HG03342 (cell line): ENCODE measurements around the gene EGFLAM.
"Not testable (repeated sequence)": the region's sequence is repeated elsewhere in the genome, so short reads cannot be mapped to it uniquely, and the experiment has no call there.

Experiments
- ATAC-seq: cut with Tn5 transposase; IDR thresholded peaks from one replicate; pipeline ENCODE4 v1.9.1; 2021; ENCODE audit warnings: mild to moderate bottlenecking, moderate library complexity; ENCODE audit not compliant: unreplicated experiment

The EGFLAM gene

GRCh38 chr5:38323645-38324295 is 65.4 kb downstream of the EGFLAM start:
- ATAC-seq: no peak

DNA sequence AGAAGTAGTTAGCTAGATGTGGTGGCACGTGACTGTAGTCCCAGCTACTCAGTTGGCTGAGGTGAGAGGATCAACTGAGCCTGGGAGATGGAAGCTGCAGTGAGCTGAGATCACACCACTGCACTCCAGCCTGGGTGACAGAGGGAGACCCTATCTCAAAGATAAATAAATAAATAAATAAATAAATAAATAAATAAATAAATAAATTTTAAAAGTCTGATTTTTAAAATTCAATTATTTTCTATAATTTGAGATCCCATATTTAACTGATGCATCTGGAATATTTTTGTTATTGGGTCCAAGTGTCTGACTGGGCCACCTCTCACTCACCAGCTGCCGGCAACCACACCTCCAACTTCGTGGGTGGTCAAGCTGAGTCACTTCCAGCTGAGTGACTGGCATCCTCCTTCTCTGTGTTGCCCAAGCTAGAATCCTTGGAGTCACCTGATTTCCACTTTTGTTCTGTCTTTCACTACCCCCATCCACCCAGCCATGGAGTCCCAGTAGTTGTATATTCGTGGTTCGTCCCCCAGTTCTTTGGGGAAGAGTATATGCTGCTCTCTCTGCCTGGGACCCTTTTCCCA is 70.9 kb downstream of the EGFLAM start:
- ATAC-seq: no peak

GRCh38 chr5:38330207-38330606 is 71.8 kb downstream of the EGFLAM start:
- no peak for ATAC-seq

DNA sequence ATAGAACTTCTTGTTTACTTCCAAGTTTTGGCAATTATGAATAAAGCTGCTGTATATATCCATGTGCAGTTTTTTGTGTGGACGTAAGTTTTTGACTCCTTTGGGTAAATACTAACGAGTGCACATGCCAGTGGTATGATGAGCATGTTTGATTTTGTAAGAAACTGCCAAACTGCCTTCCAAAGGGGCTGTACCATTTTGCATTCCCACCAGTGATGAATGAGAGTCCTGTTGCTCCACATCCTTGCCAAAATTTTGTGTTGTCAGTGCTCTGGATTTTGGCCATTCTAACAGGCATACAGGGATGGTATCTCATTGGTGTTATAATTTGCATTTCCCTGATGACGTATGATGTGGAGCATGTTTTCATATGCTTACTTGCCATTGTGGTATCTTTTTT is 73.5 kb downstream of the EGFLAM start:
- no peak for ATAC-seq

GRCh38 chr5:38333181-38333580 is 74.8 kb downstream of the EGFLAM start:
- not testable (repeated sequence) for ATAC-seq

GRCh38 chr5:38338455-38338854 is 80.1 kb downstream of the EGFLAM start:
- no peak for ATAC-seq

GRCh38 chr5:38339446-38339845 is 81.1 kb downstream of the EGFLAM start:
- ATAC-seq: no peak

DNA sequence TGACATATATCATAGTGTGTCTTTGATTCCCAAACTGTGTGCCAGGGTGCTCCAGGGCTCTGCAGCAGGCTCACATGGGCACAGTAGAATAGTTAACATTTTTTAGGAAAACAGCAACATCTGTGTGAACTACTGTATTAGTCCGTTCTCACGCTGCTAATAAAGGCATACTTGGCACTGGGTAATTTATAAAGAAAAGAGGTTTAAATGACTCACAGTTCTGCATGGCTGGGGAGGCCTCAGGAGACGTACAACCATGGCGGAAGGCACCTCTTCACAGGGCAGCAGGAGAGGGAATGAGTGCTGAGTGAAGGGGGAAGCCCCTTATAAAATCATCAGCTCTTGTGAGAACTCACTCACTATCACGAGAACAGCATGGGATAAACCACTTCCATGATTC is 82.7 kb downstream of the EGFLAM start:
- ATAC-seq: no peak

- ATAC-seq: no peak
Observed at GRCh38 chr5:38341641-38342040, 83.3 kb downstream of the EGFLAM start.

- no peak for ATAC-seq
Observed at GRCh38 chr5:38342261-38342660, 83.9 kb downstream of the EGFLAM start.

DNA sequence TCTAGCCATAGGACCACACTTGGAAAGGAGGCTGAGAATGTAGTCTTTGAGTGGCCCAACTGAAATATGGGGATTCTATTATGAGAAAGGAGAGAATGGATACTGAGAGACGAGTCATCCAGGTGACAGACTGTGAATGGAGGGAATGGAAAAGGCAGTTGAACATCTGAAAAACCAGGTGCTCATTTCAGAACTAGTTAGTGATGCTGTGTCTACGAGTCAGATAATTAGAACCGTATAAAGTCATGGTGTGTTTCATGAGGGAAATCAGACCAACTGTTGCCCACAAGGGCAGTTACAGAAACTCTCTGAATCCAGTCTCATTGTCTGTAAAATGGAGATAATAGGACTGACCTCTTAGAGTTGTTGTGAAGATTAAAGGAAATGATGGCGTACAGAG is 86.5 kb downstream of the EGFLAM start:
- no peak for ATAC-seq

DNA sequence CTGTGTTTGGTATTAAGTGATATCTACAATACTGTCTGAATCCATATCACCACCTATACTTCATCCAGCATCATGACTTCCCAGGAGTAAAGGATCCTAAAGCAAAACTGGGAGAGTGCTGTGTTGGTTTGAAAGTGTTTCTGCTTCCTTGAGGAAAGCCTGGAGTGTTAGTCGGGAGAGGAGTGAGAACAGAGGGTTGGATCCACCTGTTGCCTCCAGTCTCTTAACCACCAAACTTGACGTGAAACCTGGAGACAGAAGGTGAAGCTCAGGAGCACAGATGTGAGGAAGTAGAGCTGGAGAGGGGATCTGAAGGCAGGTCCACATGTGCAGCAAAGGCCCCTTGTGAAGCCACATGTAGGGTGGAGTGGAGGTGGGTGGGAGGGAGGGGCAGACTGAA is 88.2 kb downstream of the EGFLAM start:
- no peak for ATAC-seq

GRCh38 chr5:38347040-38347763 is 88.8 kb downstream of the EGFLAM start:
- ATAC-seq: no peak

DNA sequence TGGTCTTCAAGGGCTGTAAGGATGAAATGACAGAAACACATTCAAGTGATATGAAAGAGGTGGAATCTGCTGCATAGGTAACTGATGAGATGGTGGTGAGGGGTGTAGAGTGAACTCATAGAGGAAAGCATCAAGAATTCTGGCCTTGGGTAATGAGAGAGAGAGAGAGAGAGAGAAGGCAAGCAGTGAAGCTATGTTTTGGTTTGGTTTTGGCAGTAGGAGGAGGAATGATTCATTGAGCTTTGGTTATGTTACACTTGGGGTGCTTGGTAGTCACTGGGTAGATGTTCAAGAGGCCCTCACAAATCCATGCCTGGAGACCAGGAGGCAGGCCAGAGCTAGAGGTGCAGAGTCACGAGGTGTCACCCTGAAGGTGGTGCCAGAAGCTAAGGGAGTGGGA is 89.5 kb downstream of the EGFLAM start:
- no peak for ATAC-seq

DNA sequence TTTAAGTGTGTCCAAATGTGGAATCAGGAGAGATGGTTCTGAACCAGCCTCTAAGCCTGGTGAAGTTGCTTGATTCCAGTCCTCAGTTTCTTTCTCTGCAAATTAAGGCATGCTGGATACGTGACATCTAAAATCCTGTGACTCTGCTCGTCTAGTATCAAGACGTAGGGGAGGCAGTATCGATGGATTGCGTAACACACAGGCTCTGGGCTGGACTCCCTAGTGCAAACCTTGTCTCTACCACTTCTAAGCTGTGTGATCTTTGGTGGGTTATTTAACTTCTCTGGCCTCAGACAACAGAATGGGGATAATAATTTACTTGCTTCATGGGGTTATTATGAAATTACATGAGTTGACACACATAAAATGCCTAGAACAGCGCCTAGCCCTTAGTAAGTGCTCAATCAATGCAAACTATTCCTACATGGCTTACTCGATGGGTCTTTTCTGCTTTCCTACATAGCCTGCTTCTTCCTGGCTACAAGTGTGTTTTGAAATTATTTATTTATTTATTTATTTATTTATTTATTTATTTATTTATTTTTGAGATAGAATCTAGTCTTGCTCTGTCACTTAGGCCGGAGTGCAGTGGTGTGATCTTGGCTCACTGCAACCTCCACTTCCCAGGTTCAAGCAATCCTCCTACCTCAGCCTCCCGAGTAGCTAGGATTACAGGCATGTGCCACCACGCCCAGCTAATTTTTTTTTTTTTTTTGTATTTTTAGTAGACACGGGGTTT is 102.1 kb downstream of the EGFLAM start:
- ATAC-seq: no peak

DNA sequence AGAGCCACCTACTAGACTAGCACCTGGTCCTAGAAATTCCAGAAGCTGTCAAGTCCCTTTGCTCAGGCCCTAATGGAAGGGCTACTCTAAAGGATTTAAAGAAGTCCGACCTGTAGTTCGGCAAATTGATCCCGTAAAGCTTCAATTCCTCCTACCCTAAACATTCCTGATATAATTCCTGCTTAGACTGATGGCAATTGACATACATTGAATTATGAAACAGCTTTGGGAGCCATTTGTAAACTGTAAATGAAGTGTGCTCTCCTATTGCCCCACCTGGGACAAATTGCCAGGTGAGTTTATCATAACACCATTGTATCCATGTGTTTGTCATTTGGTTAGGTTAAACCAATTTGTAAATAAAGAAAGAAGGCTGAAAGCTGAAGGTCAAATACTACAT is 104.4 kb downstream of the EGFLAM start:
- ATAC-seq: no peak

GRCh38 chr5:38364825-38365224 is 106.5 kb downstream of the EGFLAM start:
- no peak for ATAC-seq

GRCh38 chr5:38367410-38367809 is 109.1 kb downstream of the EGFLAM start:
- ATAC-seq: no peak

DNA sequence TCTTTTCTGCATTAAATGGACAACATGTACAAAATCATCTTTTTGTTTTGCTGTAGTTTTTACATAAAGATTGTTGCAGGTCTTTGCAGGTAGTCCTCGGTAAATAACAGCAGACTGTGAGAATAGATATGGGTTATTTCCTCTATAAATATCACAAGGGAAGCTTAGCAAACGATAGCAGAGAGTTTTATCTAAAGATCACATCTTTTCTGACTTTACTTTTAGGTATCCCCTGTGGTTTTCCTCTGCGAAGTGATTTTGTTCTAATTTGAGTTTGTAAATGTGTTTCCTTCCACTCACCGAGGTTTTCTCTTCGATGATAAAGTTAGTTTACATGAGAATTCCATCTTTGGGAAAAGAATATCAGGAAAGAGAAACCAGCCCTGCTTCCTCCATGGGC is 109.6 kb downstream of the EGFLAM start:
- ATAC-seq: no peak

DNA sequence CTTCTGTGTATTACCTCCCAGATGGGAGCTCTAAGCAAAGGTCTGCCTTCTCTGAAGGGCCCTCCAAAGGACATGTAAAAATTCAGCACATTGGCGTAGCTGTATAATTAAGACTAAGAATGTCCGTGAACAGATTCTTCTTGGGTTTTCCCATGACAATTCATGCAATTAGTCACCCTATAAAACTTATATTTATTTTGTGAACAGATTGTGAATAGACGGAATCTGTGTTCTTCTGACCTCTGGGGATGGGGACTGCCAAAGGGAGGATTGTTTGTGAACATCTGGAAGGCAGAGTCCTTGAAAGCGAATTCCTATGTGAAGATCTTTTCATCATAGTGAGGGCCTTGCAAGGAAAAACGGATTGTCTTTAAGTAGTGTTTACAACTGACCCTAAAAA is 111.3 kb downstream of the EGFLAM start:
- no peak for ATAC-seq

DNA sequence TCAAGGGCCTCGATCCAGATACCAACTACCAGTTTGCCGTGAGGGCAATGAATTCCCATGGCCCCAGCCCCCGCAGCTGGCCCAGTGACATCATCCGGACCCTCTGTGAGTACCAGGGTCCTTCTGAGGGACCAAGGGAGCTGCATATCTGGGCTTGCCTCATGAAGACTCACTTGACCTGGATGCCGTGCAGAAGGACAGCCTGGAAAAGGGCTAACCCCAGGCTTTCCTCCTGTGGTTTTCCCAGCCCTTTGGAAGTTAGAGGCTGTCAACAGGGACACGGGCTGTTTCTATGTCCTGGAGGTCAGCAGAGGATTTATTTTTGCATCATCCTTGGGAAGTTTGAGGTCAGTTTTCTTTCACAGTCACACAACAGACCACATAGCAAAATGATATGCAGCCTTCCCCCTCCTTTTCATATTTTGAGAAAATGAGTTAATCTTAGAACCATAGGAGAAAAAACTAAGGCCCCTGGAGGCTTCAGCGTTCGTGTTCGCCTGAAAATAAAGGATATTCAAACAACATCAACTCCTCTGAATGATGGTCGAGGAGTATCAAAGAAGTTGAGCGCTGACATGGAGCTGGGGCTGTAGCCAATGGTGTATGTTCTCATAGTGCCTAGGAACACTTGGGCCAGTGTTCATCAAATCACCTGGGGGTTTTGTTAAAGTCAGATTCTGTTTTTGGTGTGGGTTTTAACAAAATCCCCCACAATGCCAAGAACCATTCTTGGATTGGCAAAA is 112.2 kb downstream of the EGFLAM start:
- ATAC-seq: no peak
